IMR-90 (cell line): ENCODE results near the gene ANKS4B. TPM values are rescaled to one million over a fixed set of nuclear protein-coding genes. Genes with fewer than 3 reads are reported as not detected.

Experiments
- ATAC-seq: fragments of 200-7000 bp; cut with Tn5 transposase; 2 replicates; pipeline ENCODE4 v1.9.1; 2020; ENCODE audit warnings: low read depth, mild to moderate bottlenecking, moderate library complexity
- BruUV-seq: library from RNA; stranded (reverse); fragments of 400-500 nt; replicated peaks from 2 replicates; lab custom pipeline; 2021; lab: Mats Ljungman, UMichigan
- CTCF ChIA-PET: fragments of 300-600 bp; formaldehyde crosslinking; extraction: SDS; loops from one replicate; lab custom pipeline; 2021; ENCODE audit warnings: antibody characterized with exemption; lab: Yijun Ruan, JAX
- POLR2A ChIA-PET: fragments of 300-600 bp; sonication (Branson Sonifier 250); formaldehyde crosslinking; loops from one replicate; lab custom pipeline; 2022; ENCODE audit warnings: antibody characterized with exemption; ENCODE audit not compliant: unreplicated experiment; lab: Charles Lee
- DNase-seq: peaks from one replicate; pipeline ENCODE4 v3.0.0; 2013
- H2AFZ ChIP-seq: replicated peaks from 2 replicates; pipeline ENCODE3; 2013; ENCODE audit warnings: low read length, mild to moderate bottlenecking; ENCODE audit not compliant: poor library complexity
- H2AK5ac ChIP-seq: 2 replicates; pipeline ENCODE4 v1.6.1; 2013; ENCODE audit warnings: low read depth, low read length, inconsistent platforms
- H2AK9ac ChIP-seq: replicated peaks from 2 replicates; pipeline ENCODE3; 2013; ENCODE audit warnings: mild to moderate bottlenecking, low read depth, low read length, moderate library complexity; ENCODE audit not compliant: poor library complexity
- H2BK120ac ChIP-seq: 2 replicates; pipeline ENCODE4 v1.6.1; 2013; ENCODE audit warnings: low read depth, low read length, inconsistent platforms
- H2BK15ac ChIP-seq: 3 replicates; pipeline ENCODE4 v1.6.1; 2013; ENCODE audit warnings: low read depth, low read length, inconsistent platforms
- H2BK20ac ChIP-seq: 2 replicates; pipeline ENCODE4 v1.6.1; 2013; ENCODE audit warnings: low read depth, mild to moderate bottlenecking, inconsistent platforms, low read length, moderate library complexity
- H2BK5ac ChIP-seq: 2 replicates; pipeline ENCODE4 v1.6.1; 2013; ENCODE audit warnings: mild to moderate bottlenecking, low read depth, low read length, inconsistent platforms; ENCODE audit not compliant: poor library complexity, severe bottlenecking
- H3K14ac ChIP-seq: replicated peaks from 2 replicates; pipeline ENCODE4 v1.6.1; 2013; ENCODE audit warnings: low read depth, low read length, inconsistent platforms
- H3K18ac ChIP-seq: 2 replicates; pipeline ENCODE4 v1.6.1; 2013; ENCODE audit warnings: low read depth, low read length, control low read depth
- H3K23ac ChIP-seq: 2 replicates; pipeline ENCODE4 v1.6.1; 2013; ENCODE audit warnings: low read depth, low read length, inconsistent platforms
- H3K27ac ChIP-seq: 2 replicates; pipeline ENCODE4 v1.5.1; 2013; ENCODE audit warnings: mild to moderate bottlenecking, control low read depth, low read length; ENCODE audit not compliant: insufficient read depth
- H3K27me3 ChIP-seq: 2 replicates; pipeline ENCODE4 v1.6.1; 2013; ENCODE audit warnings: low read length; ENCODE audit not compliant: control insufficient read depth, insufficient read depth
- H3K36me3 ChIP-seq: 2 replicates; pipeline ENCODE4 v1.6.1; 2013; ENCODE audit warnings: low read length, mixed read lengths; ENCODE audit not compliant: control insufficient read depth, insufficient read depth
- H3K4ac ChIP-seq: 2 replicates; pipeline ENCODE4 v1.6.1; 2013; ENCODE audit warnings: low read depth, low read length, inconsistent platforms
- H3K4me1 ChIP-seq: 2 replicates; pipeline ENCODE4 v1.6.1; 2013; ENCODE audit warnings: low read length, mixed read lengths; ENCODE audit not compliant: control insufficient read depth, insufficient read depth
- H3K4me2 ChIP-seq: 2 replicates; pipeline ENCODE4 v1.6.1; 2013; ENCODE audit warnings: low read depth, mild to moderate bottlenecking, control low read depth, low read length, moderate library complexity
- H3K4me3 ChIP-seq: 2 replicates; pipeline ENCODE4 v1.5.1; 2013; ENCODE audit warnings: low read depth, mild to moderate bottlenecking, control low read depth, low read length, moderate library complexity; ENCODE audit not compliant: insufficient read depth
- H3K56ac ChIP-seq: 2 replicates; pipeline ENCODE4 v1.6.1; 2013; ENCODE audit warnings: low read length, inconsistent platforms; ENCODE audit not compliant: insufficient read depth; ENCODE audit errors: extremely low read depth
- H3K79me1 ChIP-seq, 2 experiments: 2 replicates each; pipeline ENCODE4 v1.6.1; 2013; ENCODE audit warnings: low read length in 2 of 2, inconsistent platforms in 1 of 2, low read depth in 1 of 2
- H3K9ac ChIP-seq: 2 replicates; pipeline ENCODE4 v1.6.1; 2013; ENCODE audit warnings: low read depth, low read length, control low read depth
- H3K9me1 ChIP-seq: 2 replicates; pipeline ENCODE4 v1.6.1; 2013; ENCODE audit warnings: low read length, inconsistent platforms; ENCODE audit not compliant: insufficient read depth
- H3K9me3 ChIP-seq: 2 replicates; pipeline ENCODE4 v1.6.1; 2013; ENCODE audit warnings: low read length; ENCODE audit not compliant: control insufficient read depth, insufficient read depth
- H4K20me1 ChIP-seq: 2 replicates; pipeline ENCODE4 v1.6.1; 2013; ENCODE audit warnings: low read length, inconsistent platforms; ENCODE audit not compliant: insufficient read depth
- H4K5ac ChIP-seq: 2 replicates; pipeline ENCODE4 v1.6.1; 2013; ENCODE audit warnings: mild to moderate bottlenecking, low read depth, low read length, control low read depth
- H4K8ac ChIP-seq, 2 experiments: 2 replicates each; pipeline ENCODE4 v1.6.1; 2013; ENCODE audit warnings: low read depth in 2 of 2, low read length in 2 of 2, control low read depth in 1 of 2, inconsistent platforms in 1 of 2
- H4K91ac ChIP-seq: 2 replicates; pipeline ENCODE4 v1.6.1; 2013; ENCODE audit warnings: low read depth, low read length, inconsistent platforms; ENCODE audit not compliant: insufficient read depth
- BHLHE40 ChIP-seq: fragments of 150-350 bp; IDR thresholded peaks from 2 replicates; pipeline ENCODE4 v1.6.1; 2016; ENCODE audit warnings: mild to moderate bottlenecking, low read depth, low read length
- CHD1 ChIP-seq: IDR thresholded peaks from 2 replicates; pipeline ENCODE4 v1.6.1; 2012; ENCODE audit warnings: low read depth, low read length, improper control_type of control experiment
- CTCF ChIP-seq: conservative IDR thresholded peaks from 2 replicates; pipeline ENCODE4 v1.5.1; 2012; ENCODE audit warnings: mild to moderate bottlenecking, low read depth, low read length, improper control_type of control experiment
- ELK1 ChIP-seq: fragments of 150-350 bp; IDR thresholded peaks from 2 replicates; pipeline ENCODE4 v1.6.1; 2016; ENCODE audit warnings: low read depth, mild to moderate bottlenecking, low read length, moderate library complexity, borderline replicate concordance
- FOS ChIP-seq: fragments of 150-350 bp; IDR thresholded peaks from 2 replicates; pipeline ENCODE4 v1.6.1; 2016; ENCODE audit warnings: low read depth, low read length
- MXI1 ChIP-seq: IDR thresholded peaks from 2 replicates; pipeline ENCODE4 v1.6.1; 2012; ENCODE audit warnings: low read depth, mild to moderate bottlenecking, low read length, moderate library complexity, borderline replicate concordance
- NFE2L2 ChIP-seq: fragments of 150-350 bp; IDR thresholded peaks from 2 replicates; pipeline ENCODE4 v1.6.1; 2016; ENCODE audit warnings: low read depth, mild to moderate bottlenecking, low read length
- RCOR1 ChIP-seq: IDR thresholded peaks from 2 replicates; pipeline ENCODE4 v1.6.1; 2012; ENCODE audit warnings: mild to moderate bottlenecking, low read length, improper control_type of control experiment; ENCODE audit not compliant: insufficient replicate concordance
- USF2 ChIP-seq: fragments of 150-350 bp; IDR thresholded peaks from 2 replicates; pipeline ENCODE4 v1.6.1; 2017; ENCODE audit warnings: mild to moderate bottlenecking, antibody characterized with exemption, low read length, low read depth
- WGBS, 2 experiments: methylation state at CpG; one replicate each; pipeline versions ENCODE4 v1.1.5 to v1.1.7; 2013; ENCODE audit warnings: missing lambda C conversion rate in 2 of 2; ENCODE audit not compliant: insufficient read length in 1 of 2; ENCODE audit errors: extremely low coverage in 2 of 2; 5-methylcytosine and 5-hydroxymethylcytosine counted together
- dilution Hi-C: fragments of 300-500 bp; cut with HindIII; formaldehyde crosslinking; loops from one replicate; pipeline ENCODE4 v1.14.3; 2018; ENCODE audit warnings: low sequenced_read_pairs; ENCODE audit not compliant: unreplicated experiment
- in situ Hi-C: fragments of 300-500 bp; cut with MboI; formaldehyde crosslinking; loops from 3 replicates; pipeline ENCODE4 v1.14.3; 2019; ENCODE audit warnings: low sequenced_read_pairs, inconsistent platforms, mixed read lengths
- intact Hi-C: fragments of 100-400 bp; cut with micrococcal nuclease; formaldehyde crosslinking; loops from 2 replicates; pipeline ENCODE4 v1.10.0; 2022
- polyA plus RNA-seq, 3 experiments: library from polyadenylated mRNA; depleted of rRNA; stranded (reverse); fragments of >200 nt; gene quantifications; 2 replicates each; pipeline ENCODE4 v1.2.3, GENCODE V29; 2012; ENCODE audit warnings: low replicate concordance in 1 of 3
- total RNA-seq: library from RNA; depleted of rRNA; stranded (reverse); fragments of >200 nt; gene quantifications from 2 replicates; pipeline ENCODE4 v1.2.3, GENCODE V29; 2012

Gene ANKS4B
- total and polyA plus RNA-seq, 2 of the 4 experiments (the other 2 are of a cell fraction), result not detected

- no peak overlapping the region for H3K56ac ChIP-seq
- in situ Hi-C loops (no loop called here), dilution Hi-C loops (no loop called here), intact Hi-C loops (no loop called here)
- H3K4me1 ChIP-seq, result no peaks in the 10 kb centered on the region
- H3K4me3 ChIP-seq, result no peak overlapping the region
- H3K36me3 ChIP-seq, result no peaks in the 10 kb centered on the region
- WGBS, 2 experiments, result no CpG with 5 or more reads among the region's 5 CpGs
- no peak overlapping the region for H3K27ac ChIP-seq
- no peak overlapping the region for H2AK9ac ChIP-seq
- H2BK20ac ChIP-seq, result no peak overlapping the region
- no peaks in the 10 kb centered on the region for H3K9me3 ChIP-seq
- H3K9me1 ChIP-seq, result no peaks in the 10 kb centered on the region
- H3K14ac ChIP-seq, result no peak overlapping the region
- H2BK5ac ChIP-seq, result no peak overlapping the region
- no peak for DNase-seq
- ChIA-PET POLR2A (no interaction called here), CTCF (no interaction called here)
- no peak overlapping the region for H4K91ac ChIP-seq
- peaks cover 8% of the 10 kb centered on the region for H3K27me3 ChIP-seq
- ATAC-seq, result no peak
- H3K4me2 ChIP-seq, result no peak overlapping the region
- no peak overlapping the region for H2BK15ac ChIP-seq
- no peak overlapping the region for H2BK120ac ChIP-seq
- no peak overlapping the region for H3K4ac ChIP-seq
- H3K79me1 ChIP-seq, result no peaks in the 10 kb centered on the region
- no TSS peak for BruUV-seq
- no peak overlapping the region for H4K8ac ChIP-seq
- TF ChIP-seq USF2, result no peak
- no peak for TF ChIP-seq ELK1
- TF ChIP-seq CHD1, result no peak
- TF ChIP-seq MXI1, result no peak
- no peak for TF ChIP-seq FOS
- TF ChIP-seq BHLHE40, result no peak
- no peak for TF ChIP-seq RCOR1
- TF ChIP-seq NFE2L2, result no peak
- no peak for TF ChIP-seq CTCF
- no peak overlapping the region for H3K23ac ChIP-seq
- no peak overlapping the region for H2AFZ ChIP-seq
- H3K18ac ChIP-seq, result no peak overlapping the region
- H3K9ac ChIP-seq, result no peak overlapping the region
- no peak overlapping the region for H2AK5ac ChIP-seq
- H4K5ac ChIP-seq, result no peak overlapping the region
- no peaks in the 10 kb centered on the region for H4K20me1 ChIP-seq
Measured at GRCh38 chr16:21236831-21237230, 3.3 kb downstream of the ANKS4B start.
